Stimulated activated CD4-positive, alpha-beta T cell treated with anti-CD3 and anti-CD28 coated beads, Interleukin-15, amount 100 ng/mL, for 48 hours (primary cell): ENCODE measurements around the gene ACOT2.
"Not testable (repeated sequence)": the region's sequence is repeated elsewhere in the genome, so short reads cannot be mapped to it uniquely, and the experiment has no call there.

Experiments used
- DNase-seq, 2 donors: peaks; one replicate each; pipeline ENCODE4 v3.0.0-alpha.2; 2020; ENCODE audit warnings: low read depth in 2 of 2

The ACOT2 gene, protein sequence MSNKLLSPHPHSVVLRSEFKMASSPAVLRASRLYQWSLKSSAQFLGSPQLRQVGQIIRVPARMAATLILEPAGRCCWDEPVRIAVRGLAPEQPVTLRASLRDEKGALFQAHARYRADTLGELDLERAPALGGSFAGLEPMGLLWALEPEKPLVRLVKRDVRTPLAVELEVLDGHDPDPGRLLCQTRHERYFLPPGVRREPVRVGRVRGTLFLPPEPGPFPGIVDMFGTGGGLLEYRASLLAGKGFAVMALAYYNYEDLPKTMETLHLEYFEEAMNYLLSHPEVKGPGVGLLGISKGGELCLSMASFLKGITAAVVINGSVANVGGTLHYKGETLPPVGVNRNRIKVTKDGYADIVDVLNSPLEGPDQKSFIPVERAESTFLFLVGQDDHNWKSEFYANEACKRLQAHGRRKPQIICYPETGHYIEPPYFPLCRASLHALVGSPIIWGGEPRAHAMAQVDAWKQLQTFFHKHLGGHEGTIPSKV

DNA sequence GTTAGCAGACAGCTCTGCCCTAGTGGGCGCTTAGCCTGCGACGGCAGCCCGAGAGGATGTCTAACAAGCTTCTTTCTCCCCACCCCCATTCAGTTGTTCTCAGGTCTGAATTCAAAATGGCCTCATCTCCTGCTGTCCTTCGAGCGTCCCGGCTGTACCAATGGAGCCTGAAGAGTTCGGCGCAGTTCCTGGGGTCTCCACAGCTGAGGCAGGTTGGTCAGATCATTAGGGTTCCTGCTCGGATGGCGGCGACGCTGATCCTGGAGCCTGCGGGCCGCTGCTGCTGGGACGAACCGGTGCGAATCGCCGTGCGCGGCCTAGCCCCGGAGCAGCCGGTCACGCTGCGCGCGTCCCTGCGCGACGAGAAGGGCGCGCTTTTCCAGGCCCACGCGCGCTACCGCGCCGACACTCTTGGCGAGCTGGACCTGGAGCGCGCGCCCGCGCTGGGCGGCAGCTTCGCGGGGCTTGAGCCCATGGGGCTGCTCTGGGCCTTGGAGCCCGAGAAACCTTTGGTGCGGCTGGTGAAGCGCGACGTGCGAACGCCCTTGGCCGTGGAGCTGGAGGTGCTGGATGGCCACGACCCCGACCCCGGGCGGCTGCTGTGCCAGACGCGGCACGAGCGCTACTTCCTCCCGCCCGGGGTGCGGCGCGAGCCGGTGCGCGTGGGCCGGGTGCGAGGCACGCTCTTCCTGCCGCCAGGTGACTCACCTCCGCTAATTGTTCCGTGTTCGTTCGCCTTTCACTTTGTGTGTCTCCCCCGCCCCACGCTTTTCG, at the start of gene ACOT2:
ACOT2 (plus strand) TSS at position 29 of the 774 bp plus-strand sequence; CDS start at position 57, 28 bp downstream.
- peak; percentile 73 to 81 for DNase-seq

DNA sequence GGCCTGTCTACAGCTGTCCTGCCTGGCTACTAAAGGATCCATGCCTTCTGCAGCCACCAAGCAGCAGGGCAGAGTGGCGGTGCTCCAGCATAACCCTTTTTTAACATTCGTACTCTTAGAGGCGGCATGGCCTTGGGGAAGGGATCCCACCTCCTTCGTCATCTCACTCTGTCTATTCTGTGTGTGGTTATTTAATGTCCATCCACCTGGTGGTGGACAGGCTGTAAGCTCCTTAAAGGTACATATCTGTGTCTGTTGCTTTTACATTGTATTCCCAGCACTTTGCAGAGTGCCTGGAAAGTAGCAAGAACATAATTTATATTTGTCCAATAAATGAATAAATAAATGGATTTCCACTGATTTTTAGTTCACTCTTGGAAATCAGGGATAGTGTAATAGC, 47.8 kb upstream of the ACOT2 start:
- DNase-seq, result no peak

DNA sequence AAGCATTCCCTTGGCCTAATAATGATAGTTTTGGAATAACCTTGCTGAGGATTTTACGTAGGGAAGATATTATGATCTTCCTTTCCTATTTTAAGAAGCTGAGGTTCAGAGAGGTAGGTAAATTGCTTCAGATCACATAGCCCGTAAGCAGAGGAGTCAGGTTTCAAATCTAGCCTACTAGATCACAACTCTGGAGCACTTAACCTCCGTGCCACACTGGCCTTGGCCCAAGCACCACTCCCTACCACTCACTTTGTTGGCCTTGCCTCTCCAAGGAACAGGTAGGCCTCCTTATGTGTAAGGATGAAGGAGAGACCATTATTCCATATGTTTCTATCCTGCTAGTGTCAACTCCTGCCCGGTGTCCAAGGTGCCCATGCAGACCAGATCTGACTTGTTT, 44.5 kb upstream of the ACOT2 start:
- DNase-seq, result no peak

DNA sequence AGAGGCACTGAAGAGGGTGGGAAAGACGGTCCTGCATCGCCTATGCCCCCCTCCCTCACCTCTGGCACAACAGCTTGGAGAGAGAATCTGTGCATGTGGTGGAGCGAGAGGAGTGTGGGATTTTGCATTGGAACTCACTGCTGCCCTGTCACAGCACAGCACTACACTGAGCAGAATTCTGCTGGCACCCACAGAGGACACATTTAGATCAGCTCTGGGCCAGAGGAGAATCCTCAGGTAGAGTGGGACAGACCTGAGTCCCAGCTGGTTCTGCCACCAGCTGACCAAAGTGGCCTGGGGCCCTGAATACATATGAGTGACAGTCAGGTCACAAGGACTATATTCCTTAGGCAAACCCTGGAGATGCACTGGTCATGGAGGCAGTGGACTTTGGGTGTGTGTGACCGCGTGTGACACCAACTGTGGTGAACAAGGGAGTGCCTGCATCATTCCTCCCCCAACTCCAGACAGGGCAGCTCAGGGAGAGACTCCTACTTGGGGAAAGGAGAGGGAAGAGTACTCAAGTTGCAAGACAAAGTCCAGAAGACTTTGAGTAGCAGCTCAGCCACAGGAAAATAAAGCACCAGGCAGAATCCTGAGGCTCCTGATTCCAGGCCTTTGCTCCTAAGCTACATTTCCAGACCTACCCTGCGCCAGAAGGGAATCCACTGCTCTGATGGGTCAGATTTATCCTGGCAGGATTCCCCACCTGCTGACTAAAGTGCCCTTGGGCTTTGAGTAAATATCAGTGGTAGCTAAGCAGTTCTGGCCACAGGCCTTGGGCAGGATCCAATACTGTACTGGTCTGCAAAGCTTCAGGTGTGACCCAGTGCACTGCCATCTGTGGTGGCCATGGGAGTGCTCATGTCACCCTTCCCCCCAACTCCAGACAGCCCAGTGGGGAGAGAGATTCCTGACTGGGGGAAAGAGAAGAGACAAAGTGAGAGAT, 42.7 kb upstream of the ACOT2 start:
- no peak for DNase-seq

DNA sequence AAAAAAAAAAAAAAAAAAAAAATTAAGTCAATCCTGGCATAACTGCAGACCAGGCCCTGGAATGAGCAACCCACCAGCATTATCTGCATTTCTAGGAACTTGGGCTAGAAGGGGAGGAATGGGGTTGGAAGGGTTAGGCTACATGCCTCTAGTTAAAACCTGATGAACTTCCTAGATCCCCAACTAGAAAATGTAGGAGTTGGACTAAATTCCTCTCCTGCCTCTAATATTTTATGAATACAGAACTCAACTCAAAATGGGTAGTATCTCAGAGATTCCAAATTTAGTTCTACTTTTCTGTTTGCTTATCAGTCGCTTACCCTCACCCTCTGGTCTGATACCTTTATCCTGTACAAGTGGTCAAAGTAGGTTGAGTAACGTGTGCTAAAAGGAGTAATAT, 39.7 kb upstream of the ACOT2 start:
- not testable (repeated sequence) for DNase-seq

DNA sequence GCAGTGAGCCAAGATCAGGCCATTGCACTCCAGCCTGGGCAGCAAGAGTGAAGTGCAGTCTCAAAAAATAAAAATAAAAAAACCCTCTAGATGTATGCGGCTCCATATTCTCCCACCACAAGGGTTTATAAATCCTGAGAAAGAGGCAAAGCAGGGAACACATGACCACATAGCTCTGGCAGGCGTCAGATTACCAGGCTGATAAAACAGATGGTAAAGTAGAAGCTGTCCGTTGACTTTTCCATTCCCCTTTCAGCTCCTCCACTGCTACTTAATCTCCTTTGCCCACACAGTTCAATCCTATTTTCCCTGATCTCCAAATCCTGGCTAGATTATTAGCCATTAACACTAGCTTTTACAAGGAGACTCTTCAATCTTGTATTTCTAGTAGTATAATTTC, 37.0 kb upstream of the ACOT2 start:
- DNase-seq, result not testable (repeated sequence)

DNA sequence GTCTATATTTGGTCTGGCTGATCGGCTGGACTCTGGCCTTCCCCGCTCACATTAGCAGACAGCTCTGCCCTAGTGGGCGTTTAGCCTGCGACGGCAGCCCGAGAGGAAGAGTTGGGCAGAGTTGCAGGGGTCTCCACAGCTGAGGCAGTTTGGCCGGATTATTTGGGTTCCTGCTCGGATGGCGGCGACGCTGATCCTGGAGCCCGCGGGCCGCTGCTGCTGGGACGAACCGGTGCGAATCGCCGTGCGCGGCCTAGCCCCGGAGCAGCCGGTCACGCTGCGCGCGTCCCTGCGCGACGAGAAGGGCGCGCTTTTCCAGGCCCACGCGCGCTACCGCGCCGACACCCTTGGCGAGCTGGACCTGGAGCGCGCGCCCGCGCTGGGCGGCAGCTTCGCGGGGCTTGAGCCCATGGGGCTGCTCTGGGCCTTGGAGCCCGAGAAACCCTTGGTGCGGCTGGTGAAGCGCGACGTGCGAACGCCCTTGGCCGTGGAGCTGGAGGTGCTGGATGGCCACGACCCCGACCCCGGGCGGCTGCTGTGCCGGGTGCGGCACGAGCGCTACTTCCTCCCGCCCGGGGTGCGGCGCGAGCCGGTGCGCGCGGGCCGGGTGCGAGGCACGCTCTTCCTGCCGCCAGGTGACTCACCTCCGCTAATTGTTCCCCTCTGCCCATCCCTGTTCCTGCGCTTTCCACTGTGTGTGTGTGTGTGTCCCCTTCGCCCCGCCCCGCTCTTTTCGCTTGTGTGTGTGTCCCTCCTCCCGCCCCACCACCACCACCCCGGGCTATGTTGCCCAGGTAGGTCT, 31.6 kb upstream of the ACOT2 start:
- DNase-seq, result peak in 1 of 2 donors; percentile 6

DNA sequence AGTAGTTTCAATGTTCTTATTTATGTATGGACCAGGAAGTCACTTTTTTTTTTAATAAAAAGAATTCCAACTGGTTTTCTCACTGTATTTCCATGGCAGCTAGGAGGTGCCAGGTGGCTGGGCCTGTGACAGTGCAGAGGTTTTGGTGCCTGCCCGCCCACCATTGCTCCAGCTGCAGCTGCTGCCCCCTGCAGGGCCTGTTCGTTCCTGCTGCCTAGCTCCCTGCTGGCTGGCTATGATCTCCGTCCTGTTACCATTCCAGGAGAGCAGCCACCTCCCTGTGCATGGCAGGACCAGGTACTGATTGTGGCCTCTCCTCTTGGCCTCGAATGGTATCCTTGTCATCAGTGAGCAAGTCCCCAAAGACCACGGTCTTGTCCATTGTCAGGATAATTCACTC, 30.0 kb upstream of the ACOT2 start:
- peak; percentile 24 to 50 for DNase-seq

DNA sequence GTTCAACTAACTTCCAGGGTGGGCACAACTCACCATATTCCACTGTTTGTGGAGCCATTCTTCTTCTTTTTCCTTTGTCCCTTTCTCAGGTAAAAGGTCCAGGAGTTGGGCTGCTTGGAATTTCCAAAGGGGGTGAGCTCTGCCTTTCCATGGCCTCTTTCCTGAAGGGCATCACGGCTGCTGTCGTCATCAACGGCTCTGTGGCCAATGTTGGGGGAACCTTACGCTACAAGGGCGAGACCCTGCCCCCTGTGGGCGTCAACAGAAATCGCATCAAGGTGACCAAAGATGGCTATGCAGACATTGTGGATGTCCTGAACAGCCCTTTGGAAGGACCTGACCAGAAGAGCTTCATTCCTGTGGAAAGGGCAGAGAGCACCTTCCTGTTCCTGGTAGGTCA, 26.1 kb upstream of the ACOT2 start:
- DNase-seq, result not testable (repeated sequence)

DNA sequence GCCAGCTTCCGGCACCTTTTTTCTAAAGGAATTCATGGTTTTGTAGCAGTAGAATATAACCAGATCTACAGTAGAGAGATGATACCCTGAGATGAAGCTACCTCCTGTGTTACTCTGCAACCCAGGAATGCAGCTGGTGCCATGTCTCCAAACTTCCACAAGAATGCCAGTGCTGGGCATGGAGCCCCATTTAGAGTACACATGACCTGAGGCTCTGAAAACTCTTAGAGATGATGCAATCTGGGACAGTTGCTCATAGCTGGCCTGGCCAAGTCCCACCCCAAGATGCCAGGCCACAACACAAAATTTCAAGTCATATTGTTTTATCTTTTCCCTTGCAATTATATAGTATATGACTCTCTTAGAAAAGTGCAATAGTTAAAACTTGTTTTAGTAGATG, 23.7 kb upstream of the ACOT2 start:
- DNase-seq, result not testable (repeated sequence)

DNA sequence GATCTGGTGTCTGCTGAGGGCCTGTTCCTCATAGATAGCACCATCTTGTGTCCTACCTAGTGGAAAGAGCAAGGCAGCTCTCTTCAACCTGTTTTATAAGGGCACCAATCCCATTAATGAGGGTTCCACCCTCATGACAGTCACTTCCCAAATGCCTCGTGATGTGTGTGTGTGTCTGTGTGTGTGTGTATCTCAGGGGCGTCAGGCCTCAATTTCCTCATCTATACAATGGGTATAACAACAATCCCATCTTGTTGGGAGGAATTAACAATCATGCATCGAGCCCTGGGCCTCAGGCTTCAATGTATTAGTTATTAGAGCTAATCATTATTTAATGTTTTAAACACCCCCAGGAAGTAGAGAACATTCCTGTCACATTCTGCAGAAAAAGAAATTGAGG, 19.9 kb upstream of the ACOT2 start:
- not testable (repeated sequence) for DNase-seq

DNA sequence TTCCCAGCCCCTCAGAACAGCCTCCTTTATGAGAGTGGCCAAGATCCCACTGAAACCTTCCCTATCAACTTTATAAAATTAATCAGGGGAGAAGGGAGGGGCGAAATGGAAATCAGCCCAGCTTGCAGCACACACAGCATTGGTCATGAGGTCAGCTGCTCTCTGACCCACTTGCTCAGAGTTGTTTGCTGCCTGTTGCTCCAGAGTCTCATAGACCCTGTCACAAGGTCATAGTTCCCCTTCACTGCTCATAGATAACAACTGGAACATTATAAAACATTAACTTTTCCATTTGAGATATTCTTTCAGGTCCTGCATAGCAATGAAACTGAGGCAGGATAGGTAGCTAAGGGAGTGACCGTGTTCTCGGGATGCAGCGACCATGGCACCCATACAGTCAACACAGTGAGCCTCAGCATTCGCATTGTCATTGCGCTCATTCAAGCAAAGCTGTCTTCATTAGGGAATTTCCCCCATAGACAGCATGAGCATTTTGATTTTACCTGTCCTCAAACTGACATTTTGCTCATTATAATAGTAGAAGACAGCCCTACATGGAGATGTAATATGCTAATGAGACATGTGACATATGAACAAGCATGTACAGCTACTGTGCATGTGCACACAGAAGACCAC, 19.0 kb upstream of the ACOT2 start:
- DNase-seq, result not testable (repeated sequence)

DNA sequence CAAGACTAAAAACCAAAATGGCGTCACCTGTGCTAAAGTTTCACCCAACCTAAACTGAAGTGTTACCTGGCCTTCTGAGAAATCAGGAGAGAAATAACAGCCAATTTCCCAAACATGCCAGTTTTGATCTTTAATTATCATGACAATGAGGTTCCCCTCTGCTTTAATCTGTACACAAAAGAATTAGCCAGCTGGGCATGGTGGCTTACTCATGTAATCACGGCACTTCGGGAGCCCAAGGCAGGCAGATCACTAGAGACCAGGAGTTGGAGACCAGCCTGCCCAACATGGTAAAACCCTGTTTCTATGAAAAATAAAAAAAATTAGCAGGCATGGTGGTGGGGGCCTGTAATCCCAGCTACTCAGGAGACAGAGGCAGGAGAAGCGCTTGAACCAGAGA, 15.2 kb upstream of the ACOT2 start:
- DNase-seq, result no peak

DNA sequence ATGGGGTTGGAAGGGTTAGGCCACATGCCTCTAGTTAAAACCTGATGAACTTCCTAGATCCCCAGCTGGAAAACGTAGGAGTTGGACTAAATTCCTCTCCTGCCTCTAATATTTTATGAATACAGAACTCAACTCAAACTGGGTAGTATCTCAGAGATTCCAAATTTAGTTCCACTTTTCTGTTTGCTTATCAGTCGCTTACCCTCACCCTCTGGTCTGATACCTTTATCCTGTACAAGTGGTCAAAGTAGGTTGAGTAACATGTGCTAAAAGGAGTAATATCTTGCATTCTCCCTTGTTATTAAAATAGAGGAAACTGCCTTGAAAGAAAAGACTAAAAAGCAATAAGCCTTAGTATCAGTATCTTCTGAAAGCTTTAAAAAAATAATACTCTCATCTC, 11.8 kb upstream of the ACOT2 start:
- DNase-seq, result not testable (repeated sequence)

DNA sequence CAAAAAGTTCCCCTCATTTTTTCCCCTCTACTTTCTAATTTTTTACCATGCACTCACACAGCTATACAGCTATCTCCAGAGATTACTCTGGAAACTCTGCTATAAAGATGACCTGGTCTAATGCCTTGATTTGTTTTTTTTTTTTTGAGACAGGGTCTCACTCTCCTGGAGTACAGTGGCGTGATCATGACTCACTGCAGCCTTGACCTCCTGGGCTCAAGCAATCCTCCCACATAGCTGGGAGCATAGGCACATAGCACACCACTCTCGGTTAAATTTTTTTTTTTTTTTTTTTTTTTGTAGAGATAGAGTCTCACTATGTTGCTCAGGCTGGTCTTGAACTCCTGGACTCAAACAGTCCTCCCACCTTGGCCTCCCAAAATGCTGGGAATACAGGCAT, 10.8 kb upstream of the ACOT2 start:
- DNase-seq, result not testable (repeated sequence)

DNA sequence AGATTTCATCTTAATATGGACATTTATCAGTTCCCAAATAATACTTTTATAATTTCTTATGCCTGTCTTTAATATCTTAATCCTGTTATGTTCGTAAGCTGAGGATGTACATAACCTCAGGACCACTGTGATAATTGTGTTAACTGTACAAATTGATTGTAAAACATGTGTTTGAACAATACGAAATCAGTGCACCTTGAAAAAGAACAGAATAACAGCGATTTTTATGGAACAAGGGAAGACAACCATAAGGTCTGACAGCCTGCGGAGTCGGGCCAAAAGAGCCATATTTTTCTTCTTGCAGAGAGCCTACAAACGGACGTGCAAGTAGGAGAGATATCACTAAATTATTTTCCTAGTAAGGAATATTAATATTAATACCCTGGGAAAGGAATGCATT, 6.8 kb upstream of the ACOT2 start:
- not testable (repeated sequence) for DNase-seq

DNA sequence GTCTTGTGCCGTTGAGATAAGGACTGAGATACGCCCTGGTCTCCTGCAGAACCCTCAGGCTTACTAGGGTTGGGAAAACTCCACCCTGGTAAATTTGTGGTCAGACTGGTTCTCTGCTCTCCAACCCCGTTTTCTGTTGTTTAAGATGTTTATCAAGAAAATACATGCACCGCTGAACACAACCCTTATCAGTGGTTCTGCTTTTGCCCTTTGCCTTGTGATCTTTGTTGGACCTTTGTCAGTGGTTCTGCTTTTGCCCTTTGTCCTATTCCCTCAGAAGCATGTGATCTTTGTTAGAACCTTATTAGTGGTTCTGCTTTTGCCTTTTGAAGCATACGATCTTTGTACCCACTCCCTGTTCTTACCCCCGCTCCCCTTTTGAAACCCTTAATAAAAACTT, 6.3 kb upstream of the ACOT2 start:
- DNase-seq, result not testable (repeated sequence)

DNA sequence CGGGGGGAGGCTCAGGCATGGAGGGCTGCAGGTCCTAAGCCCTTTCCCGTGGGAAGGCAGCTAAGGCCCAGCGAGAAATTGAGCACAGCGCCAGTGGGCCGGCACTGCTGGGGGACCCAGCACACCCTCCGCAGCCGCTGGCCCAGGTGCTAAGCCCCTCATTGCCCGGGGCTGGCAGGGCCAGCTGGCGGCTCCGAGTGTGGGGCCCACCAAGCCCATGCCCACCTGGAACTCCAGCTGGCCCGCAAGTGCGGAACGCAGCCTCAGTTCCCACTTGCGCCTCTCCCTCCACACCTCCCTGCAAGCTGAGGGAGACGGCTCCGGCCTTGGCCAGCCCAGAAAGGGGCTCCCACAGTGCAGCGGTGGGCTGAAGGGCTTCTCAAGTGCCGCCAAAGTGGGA, 2.6 kb upstream of the ACOT2 start:
- DNase-seq, result not testable (repeated sequence)

DNA sequence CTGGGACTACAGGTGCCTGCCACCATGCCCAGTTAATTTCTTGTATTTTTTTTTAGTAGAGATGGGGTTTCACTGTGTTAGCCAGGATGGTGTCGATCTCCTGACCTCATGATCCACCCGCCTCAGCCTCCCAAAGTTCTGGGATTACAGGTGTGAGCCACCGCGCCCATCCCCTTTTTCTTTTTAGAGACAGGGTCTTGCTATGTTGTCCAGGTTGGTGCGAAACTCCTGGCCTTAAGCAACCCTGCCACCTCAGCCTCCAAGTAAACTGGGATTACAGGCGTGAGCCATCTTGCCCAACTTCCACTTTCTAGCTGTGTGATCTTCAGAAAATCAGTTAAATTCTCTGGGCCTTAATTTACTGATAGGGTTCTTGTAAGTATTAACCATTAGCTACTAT, 2.1 kb upstream of the ACOT2 start:
- DNase-seq, result not testable (repeated sequence)

DNA sequence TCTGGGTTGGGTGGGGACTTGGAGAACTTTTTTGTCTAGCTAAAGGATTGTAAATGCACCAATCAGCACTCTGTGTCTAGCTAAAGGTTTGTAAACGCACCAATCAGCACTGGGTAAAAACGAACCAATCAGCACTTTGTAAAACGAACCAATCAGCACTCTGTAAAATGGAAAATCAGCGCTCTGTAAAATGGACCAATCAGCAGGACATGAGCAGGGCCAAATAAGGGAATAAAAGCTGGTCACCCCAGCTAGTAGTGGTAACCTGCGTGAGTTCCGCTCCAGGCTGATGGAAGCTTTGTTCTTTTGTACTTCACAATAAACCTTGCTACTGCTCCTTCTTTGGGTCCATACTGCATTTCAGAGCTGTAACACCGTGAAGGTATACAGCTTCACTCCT, 1.7 kb upstream of the ACOT2 start:
- no peak for DNase-seq
